Upper lobe of left lung (tissue), 4 donors: Measurements from ENCODE around the gene PAPPA.

Experiments used
- CTCF ChIP-seq, 6 experiments: fragments of 450-650 bp in 4 of 6; fragments of 200-600 bp in 2 of 6; sonication (generic) in 2 of 6; IDR thresholded peaks; one replicate each; pipeline ENCODE4 v1.5.1; 2016 to 2019; ENCODE audit warnings: antibody characterized with exemption in 6 of 6
- POLR2A ChIP-seq, 4 donors: fragments of 450-650 bp; IDR thresholded peaks; one replicate each; pipeline ENCODE4 v1.5.1; 2016 to 2017; ENCODE audit warnings: antibody characterized with exemption in 4 of 4, mild to moderate bottlenecking in 2 of 4

- TF ChIP-seq CTCF (IDR thresholded peaks at IDR 0.05) (no peak), POLR2A (IDR thresholded peaks at IDR 0.05) (no peak)
These were observed 181.8 kb downstream of the PAPPA start for GRCh38 chr9:116335392-116335791.
